ENCODE measurements around the gene TIMM44.

- no peak for TF ChIP-seq POLR2A (IDR thresholded peaks at IDR 0.05)
- no peak for TF ChIP-seq CTCF (IDR thresholded peaks at IDR 0.05)
Measured at GRCh38 chr19:7940841-7941240, 2.6 kb downstream of the TIMM44 start.

All from testis (tissue), 2 donors.